Stimulated activated CD4-positive, alpha-beta T cell treated with anti-CD3 and anti-CD28 coated beads, Interleukin-1b, Interleukin-23, amount 100 ng/mL, for 4 hours (primary cell): ENCODE results near the gene SAMD9.
"Not testable (repeated sequence)": the region's sequence is repeated elsewhere in the genome, so short reads cannot be mapped to it uniquely, and the experiment has no call there.

Experiments used
- DNase-seq, 2 donors: peaks; one replicate each; pipeline ENCODE4 v3.0.0-alpha.2; 2020; ENCODE audit warnings: low read depth in 2 of 2

The SAMD9 gene

GRCh38 chr7:93117852-93118530, at the start of gene SAMD9:
Gene SAMD9, minus strand, starts transcription at chr7:93117979. Its CDS starts 11,882 bp downstream, at chr7:93106097.
- peak in 1 of 2 donors; percentile 38 for DNase-seq

GRCh38 chr7:93165447-93165846, 47.7 kb upstream of the SAMD9 start:
- no peak for DNase-seq

GRCh38 chr7:93164766-93165165, 47.0 kb upstream of the SAMD9 start:
- DNase-seq, result no peak

GRCh38 chr7:93161181-93161762, 43.5 kb upstream of the SAMD9 start:
- DNase-seq, result no peak

GRCh38 chr7:93160410-93160809, 42.6 kb upstream of the SAMD9 start:
- DNase-seq, result no peak

- no peak for DNase-seq
Measured at GRCh38 chr7:93159490-93159889, 41.7 kb upstream of the SAMD9 start.

- DNase-seq, result no peak
Measured at GRCh38 chr7:93156884-93157283, 39.1 kb upstream of the SAMD9 start.

- no peak for DNase-seq
Measured at GRCh38 chr7:93150200-93150835, 32.5 kb upstream of the SAMD9 start.

GRCh38 chr7:93148727-93149126, 30.9 kb upstream of the SAMD9 start:
- DNase-seq, result no peak

GRCh38 chr7:93148144-93148543, 30.4 kb upstream of the SAMD9 start, which contains the start of gene SAMD9L:
Gene SAMD9L, minus strand, starts transcription at chr7:93148385. Its CDS starts 12,414 bp downstream, at chr7:93135971.
- no peak for DNase-seq

GRCh38 chr7:93147363-93147762, 29.6 kb upstream of the SAMD9 start:
- DNase-seq, result peak in 1 of 2 donors; percentile 29

GRCh38 chr7:93146472-93147141, 28.8 kb upstream of the SAMD9 start:
- DNase-seq, result no peak

GRCh38 chr7:93146036-93146435, 28.3 kb upstream of the SAMD9 start:
- no peak for DNase-seq

- DNase-seq, result no peak
Measured at GRCh38 chr7:93145354-93145753, 27.6 kb upstream of the SAMD9 start.

GRCh38 chr7:93142127-93142526, 24.3 kb upstream of the SAMD9 start:
- DNase-seq, result no peak

GRCh38 chr7:93140582-93141191, 22.9 kb upstream of the SAMD9 start:
- DNase-seq, result no peak

- DNase-seq, result no peak
Measured at GRCh38 chr7:93138576-93138975, 20.8 kb upstream of the SAMD9 start.

- no peak for DNase-seq
Measured at GRCh38 chr7:93133005-93133404, 15.2 kb upstream of the SAMD9 start.

- no peak for DNase-seq
Measured at GRCh38 chr7:93132216-93132615, 14.4 kb upstream of the SAMD9 start.

GRCh38 chr7:93126954-93127353, 9.2 kb upstream of the SAMD9 start:
- DNase-seq, result not testable (repeated sequence)

GRCh38 chr7:93123532-93123931, 5.8 kb upstream of the SAMD9 start:
- DNase-seq, result not testable (repeated sequence)
